Left ventricle myocardium superior (tissue), 1 donor: ENCODE data around the gene TFDP2. TPM values are rescaled to one million over a fixed set of nuclear protein-coding genes. Genes with fewer than 3 reads are reported as not detected.
"Not testable (repeated sequence)": the region's sequence is repeated elsewhere in the genome, so short reads cannot be mapped to it uniquely, and the experiment has no call there.

Experiments used
- ATAC-seq: fragments of 200-7000 bp; cut with Tn5 transposase; one replicate; pipeline ENCODE4 v1.9.1; 2020; ENCODE audit warnings: mild to moderate bottlenecking, moderate library complexity
- DNase-seq: peaks from one replicate; pipeline ENCODE4 v3.0.0-alpha.2; 2020
- intact Hi-C: fragments of 100-400 bp; cut with micrococcal nuclease; formaldehyde crosslinking; loops from one replicate; pipeline ENCODE4 v1.11.0; 2022
- total RNA-seq: library from RNA; stranded (reverse); fragmentation: NEBNext Ultra II Directional; extraction: Animal tissue kit (Norgen Biotek cat#: 25700); gene quantifications from one replicate; pipeline ENCODE4 v1.2.1, GENCODE V29; 2021
- donor health status: DM: no; HTN: yes; CAD: no; lungs with severe emphysema.

Gene TFDP2
- total RNA-seq, 1 donor from 2014 or later = 62.4 TPM

DNA sequence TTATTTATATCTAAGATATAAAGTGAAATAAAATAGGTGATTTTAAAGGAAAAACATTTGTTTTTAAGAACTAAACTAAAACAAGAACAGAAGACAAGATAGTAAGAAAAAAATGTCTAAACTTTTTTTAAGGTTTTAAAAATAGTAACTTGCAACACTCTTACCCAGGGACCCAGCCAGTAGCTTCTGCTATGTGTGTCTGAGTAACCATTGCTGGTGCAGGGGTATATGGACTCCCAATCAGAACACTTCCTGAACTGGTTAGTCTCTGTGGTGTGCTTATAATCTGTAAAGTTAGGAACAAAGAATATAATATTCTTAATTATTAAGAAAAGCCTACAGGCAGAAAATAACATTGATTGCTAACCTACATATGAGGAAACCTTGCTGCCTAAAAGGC is 154.5 kb downstream of the TFDP2 start:
- ATAC-seq = peak; percentile 66
- intact Hi-C loops = no loop called here
- DNase-seq = no peak

DNA sequence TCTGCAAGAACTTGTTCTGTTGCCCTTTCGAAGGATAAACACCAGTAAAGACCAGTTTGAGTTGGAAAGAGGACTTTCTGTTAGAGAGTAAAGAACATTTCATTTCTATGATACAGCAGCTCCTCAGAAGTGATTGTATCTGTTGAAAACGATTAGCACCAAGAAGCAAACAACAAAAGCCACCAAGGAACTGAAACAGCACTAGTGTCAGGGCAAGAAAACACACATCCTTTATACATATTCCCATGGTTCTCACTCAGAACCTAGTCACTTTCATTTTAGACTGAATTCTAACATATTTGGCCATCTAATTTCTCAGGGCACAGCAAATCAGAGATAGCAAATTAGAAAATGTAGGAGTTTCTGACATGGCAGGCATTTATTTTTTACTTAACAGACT is 156.8 kb downstream of the TFDP2 start:
- intact Hi-C loops = no loop called here
- DNase-seq (no peak), ATAC-seq (no peak)

DNA sequence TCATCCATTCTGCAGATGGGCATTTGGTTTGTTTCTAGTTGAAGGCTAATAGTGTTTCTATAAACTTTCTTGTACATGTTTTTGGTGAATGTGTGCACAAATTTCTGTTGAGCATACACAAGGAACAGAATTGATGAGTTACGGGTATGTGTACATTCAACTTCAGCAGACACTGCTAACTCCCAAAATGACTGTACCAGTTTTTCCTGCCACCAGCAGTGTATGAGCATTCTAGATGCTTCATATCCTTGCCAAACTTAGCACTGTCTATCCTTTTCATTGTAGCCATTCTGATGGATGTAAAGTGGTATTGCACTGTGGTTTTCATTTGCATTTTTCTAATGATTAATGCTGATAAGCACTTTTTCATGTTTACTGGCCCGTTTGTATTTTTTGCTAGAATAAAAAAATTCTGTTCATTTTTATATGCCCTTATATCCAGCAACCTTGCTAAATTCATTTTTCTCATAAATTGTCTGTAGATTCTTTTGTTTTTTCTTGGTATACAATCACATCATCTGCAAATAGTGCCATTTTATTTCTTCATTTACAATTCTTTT is 162.7 kb downstream of the TFDP2 start:
- DNase-seq = no peak
- ATAC-seq = no peak
- intact Hi-C loops = no loop called here

DNA sequence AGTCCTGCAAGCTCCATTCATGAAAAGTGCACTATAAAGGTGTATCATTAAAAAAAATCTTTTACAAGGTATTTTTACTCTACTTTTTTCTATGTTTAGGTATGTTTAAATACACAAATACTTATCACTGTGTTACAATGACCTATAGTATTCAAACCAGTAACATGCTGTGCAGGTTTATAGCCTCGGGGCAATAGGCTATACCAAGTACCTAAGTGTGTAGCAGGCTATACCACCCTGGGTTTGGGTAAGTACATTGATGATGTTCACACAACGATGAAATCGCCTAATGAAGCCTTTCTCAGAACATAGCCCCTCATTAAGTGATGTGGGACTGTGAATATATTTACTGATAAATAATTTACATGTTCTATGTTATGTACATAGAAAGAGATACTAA is 168.3 kb downstream of the TFDP2 start:
- ATAC-seq = no peak
- DNase-seq = no peak
- intact Hi-C loops = no loop called here

DNA sequence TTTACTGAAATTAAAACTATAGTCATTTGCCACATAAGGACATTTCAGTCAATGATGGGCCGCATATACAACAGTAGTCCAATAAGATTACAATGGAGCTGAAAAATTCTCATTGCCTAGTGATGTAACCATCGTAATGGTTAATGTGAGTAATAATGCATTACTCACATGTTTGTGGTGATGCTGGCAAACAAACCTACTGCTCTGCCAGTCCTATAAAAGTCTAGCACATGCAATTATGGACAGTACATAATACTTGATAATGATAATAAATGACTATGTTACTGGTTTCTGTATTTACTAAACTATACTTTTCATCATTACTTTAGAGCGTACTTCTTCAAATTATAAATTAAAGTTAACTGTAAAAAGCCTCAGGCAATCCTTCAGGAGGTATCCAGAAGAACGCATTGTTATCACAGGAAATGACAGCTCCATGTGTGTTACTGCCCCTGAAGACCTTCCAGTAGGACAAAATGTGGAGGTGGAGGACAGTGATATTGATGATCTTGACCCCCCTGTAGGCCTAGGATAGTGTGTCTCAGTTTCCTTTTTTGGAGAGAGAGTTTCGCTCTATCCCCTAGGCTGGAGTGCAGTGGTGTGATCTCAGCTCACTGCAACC is 170.2 kb downstream of the TFDP2 start:
- ATAC-seq = no peak
- intact Hi-C loops = no loop called here
- no peak for DNase-seq

DNA sequence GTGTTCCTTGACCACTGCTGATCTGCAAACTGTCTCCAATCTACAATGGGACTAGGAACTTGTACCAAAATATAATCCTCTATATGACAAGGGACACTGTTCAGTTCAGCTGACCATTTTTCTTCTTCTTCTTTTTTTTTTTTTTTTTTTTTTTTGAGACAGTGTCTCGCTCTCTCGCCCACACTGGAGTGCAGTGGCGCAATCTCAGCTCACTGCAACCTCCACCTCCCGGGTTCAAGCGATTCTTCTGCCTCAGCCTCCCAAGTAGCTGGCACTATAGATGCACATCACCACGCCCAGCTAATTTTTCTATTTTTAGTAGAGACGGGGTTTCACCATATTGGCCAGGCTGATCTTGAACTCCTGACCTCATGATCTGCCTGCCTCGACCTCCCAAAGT is 174.6 kb downstream of the TFDP2 start:
- DNase-seq, intact Hi-C loops, ATAC-seq: not testable (repeated sequence)

DNA sequence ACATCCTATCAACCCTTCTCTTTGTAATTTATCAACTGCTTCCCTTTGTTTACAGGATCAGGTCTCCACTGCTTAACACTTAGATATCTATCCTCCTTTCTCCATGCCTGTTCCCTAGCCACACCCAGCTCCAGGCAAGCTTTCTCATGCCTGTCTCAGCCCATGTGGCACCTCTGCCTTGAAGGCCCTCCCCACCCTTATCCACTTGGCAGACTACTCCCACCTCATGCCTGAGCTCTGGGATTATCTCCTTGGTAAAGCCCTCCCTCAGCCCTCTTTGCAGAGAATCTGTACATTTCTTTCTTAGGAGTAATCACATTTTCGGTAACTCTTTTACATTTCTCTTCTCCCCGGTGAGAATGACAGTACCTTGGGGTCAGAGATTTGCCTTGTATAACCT is 176.9 kb downstream of the TFDP2 start:
- intact Hi-C loops = no loop called here
- ATAC-seq (no peak), DNase-seq (no peak)

DNA sequence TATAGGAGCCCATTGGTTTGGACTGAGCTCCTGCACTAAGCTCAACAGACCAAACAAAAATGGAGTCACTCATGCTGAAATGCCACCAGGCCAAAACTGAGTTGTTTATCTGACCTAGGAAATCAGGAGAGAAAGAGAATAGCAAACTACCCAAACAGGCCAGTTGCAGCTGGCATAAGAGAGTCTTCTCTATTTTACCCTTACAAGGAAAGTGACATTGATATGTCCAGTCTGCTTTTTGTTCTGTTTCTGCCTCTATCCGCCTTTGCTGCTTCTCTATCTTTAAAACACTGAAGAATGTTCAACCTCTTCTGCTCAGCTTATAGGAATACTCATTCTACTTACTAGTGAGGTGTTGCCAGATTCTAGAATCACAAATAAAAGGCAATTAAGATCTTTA is 177.8 kb downstream of the TFDP2 start:
- intact Hi-C loops = no loop called here
- no peak for ATAC-seq
- no peak for DNase-seq

DNA sequence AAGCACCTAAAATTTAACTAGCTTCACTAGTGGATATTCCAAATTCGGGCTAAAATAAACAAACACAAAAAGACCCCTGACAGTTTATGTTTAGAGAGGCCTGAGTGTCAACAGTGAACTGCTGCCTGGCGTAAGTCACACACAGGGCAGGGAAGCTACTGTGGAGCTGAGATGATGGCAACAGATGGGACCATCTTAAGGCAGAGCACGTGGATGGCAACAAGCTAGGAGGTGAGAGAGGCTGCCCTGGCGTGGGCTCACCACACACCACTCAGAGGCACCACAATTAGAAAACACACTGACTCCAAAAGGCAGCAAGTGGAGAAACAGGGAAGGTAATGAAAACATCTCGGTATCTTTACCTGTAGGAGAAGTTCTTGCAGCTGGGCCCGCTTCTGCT is 179.6 kb downstream of the TFDP2 start:
- ATAC-seq (no peak), DNase-seq (no peak)
- intact Hi-C loops = loop anchor here (10.0 kb wide), 1 partner anchor 305 kb away; no protein-coding TSS in a partner anchor

DNA sequence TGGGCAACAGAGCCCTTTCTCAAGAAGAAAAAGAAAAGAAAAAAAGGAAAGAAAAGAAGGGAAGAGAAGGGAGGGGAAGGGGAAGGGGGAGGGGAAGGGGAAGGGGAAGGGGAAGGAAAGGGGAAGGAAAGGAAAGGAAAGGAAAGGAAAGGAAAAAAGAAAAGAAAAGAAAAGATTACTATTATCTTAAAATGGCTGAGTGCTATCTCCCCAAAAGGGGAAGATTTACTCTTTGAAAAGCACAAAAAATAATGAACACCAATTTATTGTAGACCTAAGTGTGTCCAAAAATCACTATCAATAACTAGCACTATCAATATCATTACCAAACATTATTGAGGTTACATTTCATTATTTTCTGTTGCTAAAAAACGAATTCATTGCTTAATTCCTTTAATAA is 183.9 kb downstream of the TFDP2 start:
- DNase-seq (no peak), ATAC-seq (no peak)
- intact Hi-C loops = loop anchor here (10.0 kb wide), 1 partner anchor 309 kb away; no protein-coding TSS in a partner anchor

DNA sequence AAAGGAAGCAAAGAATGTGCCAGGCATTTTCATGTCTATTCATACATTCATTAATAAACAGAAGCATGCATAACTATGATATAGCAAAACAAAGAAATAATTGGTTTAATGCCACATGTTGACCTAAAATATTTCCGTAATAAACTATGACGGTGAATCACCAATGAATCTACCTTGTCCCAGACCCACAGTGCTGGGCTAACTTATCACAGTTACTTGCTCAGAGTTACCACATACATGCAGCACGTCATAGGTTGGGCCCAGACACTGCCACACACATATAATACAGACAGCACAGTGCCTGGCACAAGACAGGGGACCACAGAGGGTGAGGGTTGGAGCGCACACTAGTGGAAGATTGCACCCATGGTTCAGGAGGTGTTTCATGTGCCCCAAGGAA is 186.0 kb downstream of the TFDP2 start:
- intact Hi-C loops = loop anchor here (10.0 kb wide), 1 partner anchor 312 kb away; no protein-coding TSS in a partner anchor
- ATAC-seq = no peak
- DNase-seq = no peak

DNA sequence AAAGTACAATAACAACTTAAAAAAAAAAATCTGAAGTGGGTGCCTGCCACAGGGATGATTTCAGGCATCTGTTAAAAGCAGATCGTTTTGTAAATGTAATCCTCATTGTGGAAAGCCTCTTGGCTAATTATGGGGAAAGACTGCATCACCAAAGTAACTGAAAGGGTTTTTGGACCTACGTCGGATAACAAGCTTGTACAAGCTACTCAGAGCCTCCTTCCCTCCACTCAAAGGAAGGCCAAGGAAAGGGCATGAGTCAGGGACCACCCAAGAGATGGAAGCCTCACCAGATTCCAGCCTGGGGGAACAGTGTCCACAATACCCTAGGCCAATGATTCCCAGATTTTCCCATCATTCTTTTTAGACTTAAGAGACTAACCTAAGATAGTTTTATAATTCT is 188.6 kb downstream of the TFDP2 start:
- ATAC-seq (peak; percentile 34), DNase-seq (no peak)
- intact Hi-C loops = loop anchor here (10.0 kb wide), 1 partner anchor 314 kb away; no protein-coding TSS in a partner anchor

DNA sequence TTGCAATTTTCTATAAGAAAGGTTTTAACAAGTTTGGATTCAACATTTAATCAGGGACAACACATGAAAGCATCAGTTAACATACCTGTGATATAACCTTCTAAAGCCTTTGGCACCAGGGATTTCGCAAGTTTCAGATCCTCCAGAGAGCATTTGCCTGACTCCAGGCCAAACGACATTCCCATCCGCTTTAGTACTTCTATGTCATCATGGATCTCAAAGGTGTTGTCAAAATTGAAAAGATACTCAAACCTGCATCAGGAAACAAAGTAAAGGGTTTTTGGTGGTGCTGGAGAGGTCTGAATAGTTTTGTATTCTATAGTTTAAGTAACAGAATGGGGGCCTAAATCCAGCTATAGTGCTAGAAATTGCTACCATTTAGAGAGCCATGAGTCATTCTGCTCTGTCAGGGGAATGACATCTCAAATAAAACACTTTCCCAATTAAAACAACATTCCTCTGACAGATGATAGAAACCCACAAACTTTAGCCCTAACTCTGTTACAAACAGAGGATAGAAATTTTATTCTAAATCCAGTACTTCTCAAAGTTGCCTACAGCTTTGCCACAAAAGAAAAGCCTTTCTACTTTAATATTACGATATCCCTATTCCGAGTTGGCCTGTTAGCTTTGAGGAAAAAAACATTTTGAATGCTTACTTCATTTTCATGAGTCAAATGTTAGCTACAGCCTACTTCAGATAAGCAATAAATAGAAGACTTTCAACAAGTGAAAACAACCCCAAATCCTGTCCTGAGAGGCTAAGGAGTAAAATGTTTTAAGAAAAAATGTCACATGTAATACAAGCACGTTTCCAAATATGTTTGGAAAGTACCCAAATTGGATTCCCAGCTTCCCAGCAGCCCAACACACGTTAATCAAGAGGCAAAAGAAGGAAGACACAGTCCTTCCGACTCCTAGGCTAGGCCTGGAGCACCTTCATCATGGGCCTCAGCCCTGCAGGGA is 189.5 kb downstream of the TFDP2 start:
- intact Hi-C loops = loop anchor here (10.0 kb wide), 1 partner anchor 315 kb away; no protein-coding TSS in a partner anchor
- ATAC-seq (peak; percentile 59), DNase-seq (no peak)

DNA sequence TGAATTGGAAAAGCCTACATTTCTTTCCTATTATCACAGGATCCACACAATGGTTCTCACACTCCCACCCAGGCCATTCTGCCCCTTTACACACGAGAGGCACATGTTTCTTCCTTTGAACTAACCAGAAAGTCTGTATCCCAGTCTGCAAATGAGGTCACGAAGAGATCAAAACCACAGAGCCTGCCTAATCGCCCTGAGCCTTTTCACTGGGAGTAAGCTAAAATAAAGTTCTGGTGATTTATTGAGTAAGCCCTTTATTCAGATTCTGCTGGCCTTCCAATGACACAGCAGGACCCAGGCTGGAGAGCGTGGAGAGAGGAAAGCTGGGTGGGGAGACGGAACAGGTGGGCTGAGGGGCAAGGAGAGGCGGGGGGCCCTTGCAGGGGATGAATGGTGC is 194.2 kb downstream of the TFDP2 start:
- DNase-seq = no peak
- ATAC-seq = no peak
- intact Hi-C loops = no loop called here

DNA sequence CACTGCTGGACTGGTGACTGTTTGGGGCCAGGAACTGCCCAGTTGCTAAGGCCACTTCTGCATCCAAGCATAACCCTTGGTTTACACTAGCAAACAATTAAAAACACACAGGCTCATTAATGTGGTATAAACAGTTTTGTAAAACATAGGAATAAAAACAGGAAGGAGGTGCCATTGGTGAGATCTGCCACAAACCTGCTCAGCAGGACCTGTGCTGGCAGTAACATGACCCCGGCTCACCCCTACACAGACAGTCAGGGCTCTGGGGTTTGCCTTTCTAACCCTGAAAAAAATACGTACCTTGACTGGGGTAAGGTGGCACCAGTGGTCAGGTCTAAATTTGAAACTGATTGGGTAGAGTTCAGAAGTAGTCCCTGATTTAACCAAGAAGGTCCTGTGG is 196.7 kb downstream of the TFDP2 start:
- intact Hi-C loops = no loop called here
- ATAC-seq (no peak), DNase-seq (no peak)

DNA sequence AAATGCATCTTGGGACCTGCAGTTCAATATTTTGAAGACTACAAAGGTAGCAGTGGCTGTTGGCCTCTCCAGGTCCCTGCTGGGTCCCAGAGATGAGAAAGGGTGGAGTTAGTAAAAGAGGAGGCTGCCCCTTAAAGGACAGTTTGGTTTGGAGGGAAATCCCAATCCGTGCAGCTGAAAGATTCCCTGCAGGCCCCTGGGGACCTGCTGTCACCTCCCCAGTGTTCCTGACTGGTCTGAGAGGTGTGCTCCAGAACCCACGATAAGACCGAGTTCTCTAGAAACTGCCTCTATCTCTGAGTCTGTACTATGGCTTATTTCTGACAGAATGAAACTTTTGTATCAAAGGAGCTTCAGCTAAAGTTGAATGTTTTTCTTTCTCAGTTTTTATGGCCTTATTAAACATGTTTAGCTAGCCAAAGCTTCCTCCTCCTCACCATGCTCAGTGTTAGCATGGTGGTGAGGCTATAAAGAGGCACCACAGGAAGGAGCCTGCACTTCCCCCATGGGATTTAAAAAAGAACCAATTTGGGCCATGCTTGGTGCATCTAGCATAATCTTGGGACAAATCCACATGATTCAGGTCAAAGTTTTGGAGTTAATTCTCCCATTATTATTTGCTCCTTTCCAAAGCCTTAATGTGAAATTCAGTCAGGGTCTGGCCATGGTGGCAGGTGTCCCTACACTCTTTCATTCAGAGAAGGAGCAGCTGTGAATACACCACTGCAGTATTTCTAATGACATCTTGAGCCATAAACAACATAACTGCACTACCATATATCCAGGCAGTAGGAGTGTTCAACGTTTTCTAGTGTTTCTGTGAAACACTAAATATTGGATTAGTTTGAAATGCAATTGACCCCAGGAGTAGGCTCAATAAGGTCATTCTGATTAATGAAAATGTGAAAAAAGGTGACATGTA is 198.5 kb downstream of the TFDP2 start:
- ATAC-seq = no peak
- no peak for DNase-seq
- intact Hi-C loops = no loop called here

DNA sequence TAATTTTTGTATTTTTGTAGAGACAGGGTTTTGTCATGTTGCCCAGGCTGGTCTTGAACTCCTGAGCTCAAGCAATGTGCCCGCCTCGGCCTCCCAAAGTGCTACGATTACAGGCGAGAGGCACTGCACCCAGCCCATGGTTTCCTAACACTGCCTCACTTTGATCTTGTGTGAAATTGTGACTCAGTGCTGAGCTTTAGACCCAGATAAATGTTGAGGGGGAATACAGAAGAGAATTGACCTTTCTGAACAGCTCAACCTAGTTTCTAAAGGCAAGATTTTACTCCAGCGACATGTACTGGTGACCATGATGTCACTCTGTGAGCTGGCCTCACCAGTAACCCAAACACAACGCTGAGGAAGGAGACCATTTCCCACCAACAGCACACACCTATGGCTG is 199.4 kb downstream of the TFDP2 start:
- ATAC-seq (no peak), DNase-seq (no peak)
- intact Hi-C loops = no loop called here

DNA sequence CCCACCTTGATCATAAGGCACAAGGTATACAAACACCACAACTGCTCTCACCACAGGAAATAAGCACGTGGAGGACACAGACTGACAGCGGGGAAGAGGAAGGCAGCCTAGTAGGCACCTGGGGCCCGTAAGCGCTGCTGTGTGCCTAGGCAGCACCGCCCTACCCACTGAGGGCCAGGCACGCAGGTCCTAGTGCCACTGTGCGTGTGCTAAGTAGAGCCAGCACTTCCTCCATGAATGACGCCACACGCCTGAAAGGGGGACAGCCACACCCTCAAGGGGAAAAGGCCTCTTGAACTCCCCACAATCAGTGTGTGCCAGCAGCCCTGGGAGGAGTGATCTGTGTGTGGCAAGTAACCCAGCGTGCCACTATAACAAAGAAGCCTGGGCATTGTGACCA is 199.9 kb downstream of the TFDP2 start:
- no peak for ATAC-seq
- DNase-seq = no peak
- intact Hi-C loops = no loop called here
